ENCODE results near the gene AK1. TPM values are rescaled to one million over a fixed set of nuclear protein-coding genes. Genes with fewer than 3 reads are reported as not detected.

AK1 gene
- total and polyA plus RNA-seq, 9 of the 15 experiments (the other 6 are each of a cell fraction or from before 2014, with no cell fraction given) = 10.1 to 71.8 (median 39.0) TPM

GRCh38 chr9:127877566-127877998 lies at the start of gene AK1 (continued):
- TF ChIP-seq NR3C1 (CRISPR knock-in tag; IDR thresholded peaks at IDR 0.05) = no peak
- no peak for TF ChIP-seq NFYB (IDR thresholded peaks at IDR 0.05; ENCODE audit: extremely low read depth, insufficient read length)
- no peak for TF ChIP-seq ZFPM2 (CRISPR knock-in tag; IDR thresholded peaks at IDR 0.05)
- TF ChIP-seq PREB (CRISPR knock-in tag; IDR thresholded peaks at IDR 0.05) = no peak
- peak; percentile 60; the same call in 1 of the 2 replicates for TF ChIP-seq ZFX (CRISPR knock-in tag; IDR thresholded peaks at IDR 0.05)
- no peak; the same call in 1 of the 2 replicates for TF ChIP-seq HDAC2 (IDR thresholded peaks at IDR 0.05)
- peak; percentile 84 for TF ChIP-seq PRDM10 (IDR thresholded peaks at IDR 0.05; ENCODE audit: partially characterized antibody)
- TF ChIP-seq CXXC5 (CRISPR knock-in tag; IDR thresholded peaks at IDR 0.05) = peak; percentile 73; the same call in 1 of the 2 replicates
- no peak for TF ChIP-seq NFE2 (IDR thresholded peaks at IDR 0.05; ENCODE audit: low read depth)
- TF ChIP-seq ZNF384 (IDR thresholded peaks at IDR 0.05; ENCODE audit: low read depth, low read length) = no peak
- TF ChIP-seq ZNF133 (CRISPR knock-in tag; IDR thresholded peaks at IDR 0.05) = no peak
- TF ChIP-seq ELF1 (tag; IDR thresholded peaks at IDR 0.05) = no peak
- no peak for TF ChIP-seq MAFG (tag; conservative IDR thresholded peaks at IDR 0.05)
- TF ChIP-seq KLF13 (tag; IDR thresholded peaks at IDR 0.05; ENCODE audit: borderline replicate concordance, low read depth) = no peak
- TF ChIP-seq ZHX1 (conservative IDR thresholded peaks at IDR 0.05; ENCODE audit: low read length) = no peak
- TF ChIP-seq NR2F6 (CRISPR knock-in tag; IDR thresholded peaks at IDR 0.05) = no peak
- no peak for TF ChIP-seq ZNF263 (CRISPR knock-in tag; IDR thresholded peaks at IDR 0.05; ENCODE audit: borderline replicate concordance)
- TF ChIP-seq MCM2 (IDR thresholded peaks at IDR 0.05; ENCODE audit: low read depth) = no peak
- no peak for TF ChIP-seq ZNF512 (tag; IDR thresholded peaks at IDR 0.05)
